ENCODE measurements around the gene DAB1.

Gene DAB1

GRCh38 chr1:57258557-57259325 is 165.1 kb downstream of the DAB1 start:
- TF ChIP-seq, protein P1, sequence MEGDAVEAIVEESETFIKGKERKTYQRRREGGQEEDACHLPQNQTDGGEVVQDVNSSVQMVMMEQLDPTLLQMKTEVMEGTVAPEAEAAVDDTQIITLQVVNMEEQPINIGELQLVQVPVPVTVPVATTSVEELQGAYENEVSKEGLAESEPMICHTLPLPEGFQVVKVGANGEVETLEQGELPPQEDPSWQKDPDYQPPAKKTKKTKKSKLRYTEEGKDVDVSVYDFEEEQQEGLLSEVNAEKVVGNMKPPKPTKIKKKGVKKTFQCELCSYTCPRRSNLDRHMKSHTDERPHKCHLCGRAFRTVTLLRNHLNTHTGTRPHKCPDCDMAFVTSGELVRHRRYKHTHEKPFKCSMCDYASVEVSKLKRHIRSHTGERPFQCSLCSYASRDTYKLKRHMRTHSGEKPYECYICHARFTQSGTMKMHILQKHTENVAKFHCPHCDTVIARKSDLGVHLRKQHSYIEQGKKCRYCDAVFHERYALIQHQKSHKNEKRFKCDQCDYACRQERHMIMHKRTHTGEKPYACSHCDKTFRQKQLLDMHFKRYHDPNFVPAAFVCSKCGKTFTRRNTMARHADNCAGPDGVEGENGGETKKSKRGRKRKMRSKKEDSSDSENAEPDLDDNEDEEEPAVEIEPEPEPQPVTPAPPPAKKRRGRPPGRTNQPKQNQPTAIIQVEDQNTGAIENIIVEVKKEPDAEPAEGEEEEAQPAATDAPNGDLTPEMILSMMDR (conservative IDR thresholded peaks at IDR 0.05; ENCODE audit: low read length): no peak
- no peak overlapping the region for H3K4me3 ChIP-seq (ENCODE audit: low read length)
- DNase-seq (ENCODE audit: low read depth): peak; percentile 71

DNA sequence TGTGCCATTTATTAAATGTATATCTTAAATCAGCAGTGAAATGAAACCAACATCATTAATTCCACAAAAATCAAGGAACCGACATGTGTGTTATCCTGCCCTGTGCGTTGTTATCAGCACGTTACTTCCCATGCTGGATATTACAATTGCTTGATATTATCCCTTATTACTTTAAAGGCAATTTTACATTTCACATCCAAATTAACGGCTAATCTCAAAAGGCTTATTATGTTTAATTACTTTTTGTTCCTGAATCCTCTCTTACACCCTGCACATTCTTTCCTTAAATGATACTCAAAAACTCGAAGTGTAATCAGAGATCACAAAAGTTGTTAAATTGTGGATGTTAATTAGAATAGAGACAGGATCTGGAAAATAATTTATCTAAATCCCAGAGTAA is 167.9 kb downstream of the DAB1 start:
- no peak for DNase-seq (ENCODE audit: low read depth)
- no peak overlapping the region for H3K4me3 ChIP-seq (ENCODE audit: low read length)
- TF ChIP-seq, protein P1 (conservative IDR thresholded peaks at IDR 0.05; ENCODE audit: low read length): no peak

DNA sequence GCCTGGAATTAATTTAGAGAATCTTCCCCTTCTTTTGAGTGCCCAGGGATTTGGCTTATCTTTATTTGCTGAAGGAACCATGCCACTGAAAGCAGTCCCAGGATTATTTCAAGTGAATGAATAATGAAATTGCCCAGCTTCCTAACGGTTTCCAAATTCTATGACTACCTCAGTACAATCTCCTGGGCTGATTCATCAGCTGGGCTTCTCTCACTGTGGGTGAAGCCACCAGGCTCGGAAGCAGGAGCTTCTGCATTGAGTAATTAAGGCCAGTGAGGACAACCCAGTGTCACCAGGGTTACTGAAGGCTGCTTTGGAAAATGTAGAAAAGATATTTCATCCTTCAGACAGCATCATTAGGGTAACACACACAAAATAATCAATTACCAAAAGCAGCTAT is 169.8 kb downstream of the DAB1 start:
- DNase-seq (ENCODE audit: low read depth): peak; percentile 75
- no peak overlapping the region for H3K4me3 ChIP-seq (ENCODE audit: low read length)
- TF ChIP-seq, protein P1 (conservative IDR thresholded peaks at IDR 0.05; ENCODE audit: low read length): no peak

GRCh38 chr1:57252597-57253294 is 171.1 kb downstream of the DAB1 start:
- DNase-seq (ENCODE audit: low read depth): peak; percentile 18
- H3K4me3 ChIP-seq (ENCODE audit: low read length): no peak overlapping the region
- TF ChIP-seq, protein P1 (conservative IDR thresholded peaks at IDR 0.05; ENCODE audit: low read length): no peak

GRCh38 chr1:57250021-57250420 is 173.8 kb downstream of the DAB1 start:
- no peak for DNase-seq (ENCODE audit: low read depth)
- TF ChIP-seq, protein P1 (conservative IDR thresholded peaks at IDR 0.05; ENCODE audit: low read length): no peak
- no peak overlapping the region for H3K4me3 ChIP-seq (ENCODE audit: low read length)

- TF ChIP-seq, protein P1 (conservative IDR thresholded peaks at IDR 0.05; ENCODE audit: low read length): no peak
- DNase-seq (ENCODE audit: low read depth): no peak
- no peak overlapping the region for H3K4me3 ChIP-seq (ENCODE audit: low read length)
Measured at GRCh38 chr1:57249511-57249910, 174.3 kb downstream of the DAB1 start.

- no peak for DNase-seq (ENCODE audit: low read depth)
- no peak overlapping the region for H3K4me3 ChIP-seq (ENCODE audit: low read length)
- TF ChIP-seq, protein P1 (conservative IDR thresholded peaks at IDR 0.05; ENCODE audit: low read length): no peak
Measured at GRCh38 chr1:57248830-57249229, 175.0 kb downstream of the DAB1 start.

Data from AG10803 (cell line).